Right lobe of liver (tissue), 6 donors: ENCODE results near the gene LHX1. TPM values are rescaled to one million over a fixed set of nuclear protein-coding genes. Genes with fewer than 3 reads are reported as not detected.

ENCODE experiments used
- ATAC-seq, 4 donors: fragments of 200-7000 bp; cut with Tn5 transposase; one replicate each; pipeline ENCODE4 v1.9.1; 2020; ENCODE audit warnings: mild to moderate bottlenecking in 4 of 4, moderate library complexity in 4 of 4
- DNase-seq, 3 donors: peaks; one replicate each; pipeline ENCODE4 v3.0.0-alpha.2; 2020
- H3K27ac ChIP-seq, 3 donors: fragments of 200-600 bp; one replicate each; pipeline ENCODE4 v1.8.0; 2022
- H3K27me3 ChIP-seq, 2 donors: fragments of 200-600 bp; one replicate each; pipeline ENCODE4 v1.8.0; 2022
- H3K36me3 ChIP-seq, 4 donors: fragments of 200-600 bp; sonication (generic) in 1 of 4; one replicate each; pipeline versions ENCODE4 v1.5.1 to v1.8.0; 2017 to 2022; ENCODE audit warnings: control low read depth in 1 of 4
- H3K4me1 ChIP-seq, 4 donors: fragments of 200-600 bp; sonication (generic) in 1 of 4; one replicate each; pipeline versions ENCODE4 v1.5.1 to v1.8.0; 2017 to 2022; ENCODE audit warnings: control low read depth in 1 of 4
- H3K4me3 ChIP-seq, 3 donors: fragments of 200-600 bp; one replicate each; pipeline ENCODE4 v1.8.0; 2022
- H3K9me3 ChIP-seq, 4 donors: fragments of 200-600 bp; sonication (generic) in 1 of 4; one replicate each; pipeline versions ENCODE4 v1.5.1 to v1.8.0; 2017 to 2022; ENCODE audit warnings: control low read depth in 1 of 4
- POLR2A ChIP-seq: fragments of 450-650 bp; IDR thresholded peaks from one replicate; pipeline ENCODE4 v1.6.1; 2017; ENCODE audit warnings: antibody characterized with exemption, mild to moderate bottlenecking
- WGBS: methylation state at CpG from one replicate; pipeline ENCODE4 v1.1.6; 2018; ENCODE audit warnings: low coverage, low lambda C conversion rate; ENCODE audit not compliant: insufficient coverage; ENCODE audit errors: missing lambda C conversion rate; 5-methylcytosine and 5-hydroxymethylcytosine counted together
- intact Hi-C, 2 donors: fragments of 100-400 bp; cut with DNase I; formaldehyde crosslinking; loops; one replicate each; pipeline versions ENCODE4 v1.11.2 to v1.14.1; 2022
- total RNA-seq, 6 experiments: library from RNA; depleted of rRNA in 2 of 6; stranded (reverse); fragments of >200 nt in 2 of 6; fragmentation: NEBNext Ultra II Directional in 3 of 6; extraction: Animal tissue kit (Norgen Biotek cat#: 25700) in 3 of 6; gene quantifications; one replicate each; pipeline versions ENCODE4 v1.1.0 to v1.2.4, GENCODE V29; 2016 to 2023
- TF ChIP-seq, protein P1 (sequence below), 4 donors: fragments of 200-600 bp in 3 of 4; fragments of 450-650 bp in 1 of 4; IDR thresholded peaks; one replicate each; pipeline versions ENCODE4 v1.5.1 to v1.8.0; 2016 to 2022; ENCODE audit warnings: antibody characterized with exemption in 4 of 4, mild to moderate bottlenecking in 2 of 4
- donor health status: DM: no; HTN: yes; CAD: no.
- donor health status: DM: no; HTN: no; CAD: no.
- donor health status: DM: no; HTN: no; CAD: no.
- donor health status: DM: no; HTN: yes; CAD: no.
- donor health status: DM: no; HTN: yes; CAD: no.

LHX1 gene
- total RNA-seq, 6 experiments from 2014 or later, result not detected

DNA sequence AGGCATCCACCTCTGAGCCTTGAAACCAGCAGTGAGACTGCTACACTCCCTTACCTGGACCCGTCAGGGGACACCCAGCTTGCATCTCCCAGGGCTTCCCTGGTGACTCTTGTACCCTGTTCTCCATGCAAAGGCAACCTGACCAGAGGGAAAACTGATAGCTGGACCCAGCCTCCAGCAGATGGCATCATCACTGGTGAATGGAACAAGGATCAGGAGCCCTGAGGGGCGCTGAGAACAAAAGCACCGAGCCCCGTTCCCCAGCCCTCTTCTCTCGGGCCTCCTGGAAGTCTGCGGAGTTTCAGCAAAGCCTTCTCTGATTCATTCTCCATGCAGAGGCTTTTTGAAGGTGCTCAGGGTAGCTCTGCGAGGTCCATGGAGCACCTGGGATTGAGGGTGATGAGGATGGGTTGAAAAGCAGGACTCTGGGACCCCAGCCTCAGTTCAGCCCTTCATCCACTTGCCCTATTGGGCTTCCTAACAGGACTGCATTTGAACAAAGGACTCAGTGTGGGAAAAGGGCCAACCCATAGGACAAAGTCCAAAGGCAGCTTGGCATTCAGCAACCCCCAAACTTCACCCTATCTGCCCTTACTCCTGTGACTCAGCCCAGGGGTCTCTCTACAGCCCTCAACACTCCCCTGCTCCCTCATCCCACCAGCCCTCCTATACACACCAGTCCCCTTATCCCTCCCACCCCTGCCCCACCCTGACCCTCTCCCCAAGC lies 45.0 kb upstream of the LHX1 start:
- no peak for TF ChIP-seq POLR2A
- TF ChIP-seq, protein P1, sequence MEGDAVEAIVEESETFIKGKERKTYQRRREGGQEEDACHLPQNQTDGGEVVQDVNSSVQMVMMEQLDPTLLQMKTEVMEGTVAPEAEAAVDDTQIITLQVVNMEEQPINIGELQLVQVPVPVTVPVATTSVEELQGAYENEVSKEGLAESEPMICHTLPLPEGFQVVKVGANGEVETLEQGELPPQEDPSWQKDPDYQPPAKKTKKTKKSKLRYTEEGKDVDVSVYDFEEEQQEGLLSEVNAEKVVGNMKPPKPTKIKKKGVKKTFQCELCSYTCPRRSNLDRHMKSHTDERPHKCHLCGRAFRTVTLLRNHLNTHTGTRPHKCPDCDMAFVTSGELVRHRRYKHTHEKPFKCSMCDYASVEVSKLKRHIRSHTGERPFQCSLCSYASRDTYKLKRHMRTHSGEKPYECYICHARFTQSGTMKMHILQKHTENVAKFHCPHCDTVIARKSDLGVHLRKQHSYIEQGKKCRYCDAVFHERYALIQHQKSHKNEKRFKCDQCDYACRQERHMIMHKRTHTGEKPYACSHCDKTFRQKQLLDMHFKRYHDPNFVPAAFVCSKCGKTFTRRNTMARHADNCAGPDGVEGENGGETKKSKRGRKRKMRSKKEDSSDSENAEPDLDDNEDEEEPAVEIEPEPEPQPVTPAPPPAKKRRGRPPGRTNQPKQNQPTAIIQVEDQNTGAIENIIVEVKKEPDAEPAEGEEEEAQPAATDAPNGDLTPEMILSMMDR (IDR thresholded peaks at IDR 0.05), result no peak
- WGBS, result 71% methylated on average over 7 of the region's 7 CpGs
- no peaks in the 10 kb centered on the region for H3K27me3 ChIP-seq

DNA sequence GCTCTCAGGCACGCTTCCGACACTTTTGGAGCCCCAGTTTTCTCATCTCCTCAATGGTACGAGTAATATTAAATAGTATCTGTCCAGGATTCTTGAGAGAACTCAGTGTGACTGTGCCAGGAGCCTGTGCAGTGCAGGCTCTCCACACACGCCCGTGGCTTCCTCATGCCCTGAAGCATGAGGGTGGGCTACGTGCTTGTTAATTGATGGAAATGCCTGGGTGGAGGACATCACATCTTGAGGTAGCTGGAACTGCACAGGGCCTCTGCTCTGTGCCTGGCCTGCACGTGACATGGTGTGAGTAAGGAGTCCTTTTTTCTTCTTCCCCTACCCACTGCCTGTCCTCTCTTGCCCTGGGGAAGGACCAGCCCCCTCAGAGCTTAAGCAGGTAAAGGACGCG lies 43.1 kb upstream of the LHX1 start:
- H3K27me3 ChIP-seq, result no peaks in the 10 kb centered on the region
- DNase-seq, result no peak
- H3K27ac ChIP-seq, result no peak overlapping the region
- no peak for TF ChIP-seq POLR2A
- TF ChIP-seq, protein P1 (IDR thresholded peaks at IDR 0.05), result no peak
- 90% methylated on average over 7 of the region's 9 CpGs for WGBS
- H3K9me3 ChIP-seq, result no peaks in the 10 kb centered on the region
- no peak overlapping the region for H3K4me3 ChIP-seq
- H3K36me3 ChIP-seq, result no peaks in the 10 kb centered on the region
- no peaks in the 10 kb centered on the region for H3K4me1 ChIP-seq
- ATAC-seq, result no peak
- intact Hi-C loops, result no loop called here

More for the DNA sequence above, 45.0 kb upstream of the LHX1 start:
- DNase-seq (no peak), ATAC-seq (peak; percentile 52 to 77 (median 68))
- Histone ChIP-seq H3K9me3 (no peaks in the 10 kb centered on the region), H3K4me3 (no peak overlapping the region), H3K36me3 (no peaks in the 10 kb centered on the region), H3K27ac (no peak overlapping the region), H3K4me1 (no peaks in the 10 kb centered on the region)
- intact Hi-C loops, result no loop called here

DNA sequence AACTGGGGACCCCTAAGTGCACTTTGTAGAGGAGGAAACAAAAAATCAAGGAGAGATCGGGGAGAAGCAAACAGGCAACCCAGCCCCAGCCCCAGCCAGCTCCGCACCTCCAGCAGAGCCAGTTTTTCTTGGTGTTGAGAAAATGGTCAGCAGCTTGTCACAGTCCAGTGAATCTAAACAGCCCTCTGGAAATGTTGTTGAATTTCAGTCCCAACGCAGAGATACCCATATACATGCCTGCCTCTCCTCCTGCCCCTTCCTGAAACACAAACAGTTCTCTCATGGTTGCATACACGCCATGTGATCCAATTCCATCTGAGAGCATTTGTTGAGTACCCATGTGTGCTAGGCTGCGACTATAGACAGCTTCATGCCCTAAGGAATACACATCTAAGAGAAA lies 42.4 kb upstream of the LHX1 start:
- Histone ChIP-seq H3K27me3 (no peaks in the 10 kb centered on the region), H3K4me1 (no peaks in the 10 kb centered on the region), H3K9me3 (no peaks in the 10 kb centered on the region), H3K4me3 (no peak overlapping the region), H3K27ac (no peak overlapping the region), H3K36me3 (no peaks in the 10 kb centered on the region)
- 74% methylated on average over 3 of the region's 5 CpGs for WGBS
- DNase-seq, result no peak
- intact Hi-C loops, result no loop called here
- TF ChIP-seq POLR2A, result no peak
- TF ChIP-seq, protein P1 (IDR thresholded peaks at IDR 0.05), result no peak
- ATAC-seq, result no peak

DNA sequence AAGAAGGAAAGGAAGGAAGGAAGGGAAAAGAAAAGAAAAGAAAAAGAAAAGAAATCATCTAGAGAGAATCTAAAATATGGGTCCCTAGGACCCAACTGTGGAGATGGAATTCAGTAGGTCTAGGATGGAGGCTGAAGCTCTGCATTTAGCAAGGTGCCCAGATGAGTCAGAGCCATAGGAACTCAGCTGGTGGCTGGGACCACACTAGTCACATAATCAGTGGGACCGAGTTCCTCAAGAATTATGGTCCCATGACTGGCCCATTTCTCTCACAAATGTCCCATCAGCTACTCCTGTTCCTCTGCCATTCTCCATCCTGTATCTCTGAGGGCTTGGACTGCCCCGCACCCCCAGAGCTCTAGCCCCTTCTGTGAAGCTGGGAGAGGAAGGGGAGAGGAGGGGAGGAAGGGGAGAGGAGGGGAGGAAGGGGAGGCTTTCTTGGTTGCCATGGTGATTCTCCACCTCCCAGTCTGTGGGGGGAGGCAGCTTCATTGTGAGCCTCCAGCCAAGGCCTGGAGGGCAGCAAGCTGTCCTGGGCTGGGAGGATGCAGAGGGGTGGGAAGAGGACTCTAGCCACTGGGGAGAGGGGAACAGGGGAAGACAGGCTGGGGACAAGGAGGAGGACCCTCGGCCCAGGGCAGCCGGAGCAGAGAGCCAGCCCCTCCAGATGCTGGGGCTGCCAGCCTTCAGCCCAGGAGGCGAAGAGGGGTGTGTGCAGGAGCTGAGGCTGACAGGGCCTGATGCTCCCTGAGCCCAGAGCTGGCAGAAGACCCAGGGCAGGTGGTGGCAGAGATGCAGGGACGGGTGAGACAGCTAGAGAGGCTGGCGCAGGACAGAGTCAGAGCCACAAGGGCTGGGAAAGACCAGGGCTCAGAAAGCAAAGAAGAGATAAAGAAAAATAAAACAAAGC lies 37.8 kb upstream of the LHX1 start:
- intact Hi-C loops, result no loop called here
- TF ChIP-seq POLR2A, result no peak
- TF ChIP-seq, protein P1 (IDR thresholded peaks at IDR 0.05), result no peak
- no peak overlapping the region for H3K27ac ChIP-seq
- no peak overlapping the region for H3K4me3 ChIP-seq
- no peaks in the 10 kb centered on the region for H3K4me1 ChIP-seq
- DNase-seq, result no peak
- 74% methylated on average over 7 of the region's 7 CpGs for WGBS
- ATAC-seq, result peak in 1 of 4 donors; percentile 28
- H3K27me3 ChIP-seq, result no peaks in the 10 kb centered on the region
- H3K9me3 ChIP-seq, result no peaks in the 10 kb centered on the region
- H3K36me3 ChIP-seq, result no peaks in the 10 kb centered on the region
